ENCODE data around the gene SBNO1.
"Not testable (repeated sequence)": the region's sequence is repeated elsewhere in the genome, so short reads cannot be mapped to it uniquely, and the experiment has no call there.

Gene SBNO1

DNA sequence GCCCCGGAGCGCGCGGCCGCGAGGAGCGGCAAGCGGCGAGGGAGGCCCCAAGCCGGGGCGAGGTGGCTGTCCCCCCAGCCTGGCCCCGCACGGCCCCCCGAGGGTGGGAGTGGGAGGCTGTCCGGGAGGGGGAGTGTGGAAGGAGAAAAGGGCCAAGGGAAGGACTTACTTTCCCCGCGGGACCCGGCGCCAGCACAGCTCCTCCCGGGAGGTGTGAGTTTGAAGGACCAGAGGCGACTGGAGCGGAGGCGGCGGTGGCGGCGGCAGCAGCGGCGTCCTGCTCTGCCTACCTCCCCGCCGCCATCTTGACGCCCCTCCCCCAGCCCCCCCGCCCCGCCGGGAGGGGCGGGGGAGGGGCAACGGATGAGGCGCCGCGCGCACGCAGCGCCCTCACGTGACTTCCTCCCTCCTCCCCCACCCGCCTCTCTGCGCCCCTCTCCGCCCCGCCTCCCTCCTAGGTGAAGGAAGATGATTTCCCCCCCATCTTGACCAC is at the start of gene SBNO1:
Gene SBNO1, minus strand, starts transcription at position 316 of the 493 bp plus-strand sequence. CDS start 14,406 bp downstream, outside the sequence.
- no peak for FAIRE-seq

DNA sequence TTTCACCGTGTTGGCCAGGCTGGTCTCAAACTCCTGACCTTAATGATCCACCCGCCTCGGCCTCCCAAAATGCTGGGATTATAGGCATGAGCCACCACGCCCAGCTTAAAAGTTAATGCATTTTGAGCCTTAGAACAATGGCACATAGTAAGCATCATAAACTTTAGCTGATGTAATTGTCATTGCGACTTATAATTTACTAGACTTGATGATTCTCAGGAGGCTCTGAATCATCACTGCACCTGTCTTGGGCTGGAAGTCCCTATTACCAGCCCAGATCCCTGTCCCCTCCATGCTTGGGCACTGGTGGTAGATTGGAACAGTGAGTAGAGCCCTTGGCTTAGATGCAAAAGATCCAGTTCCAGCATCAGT is 45.4 kb upstream of the SBNO1 start:
- no peak for FAIRE-seq

DNA sequence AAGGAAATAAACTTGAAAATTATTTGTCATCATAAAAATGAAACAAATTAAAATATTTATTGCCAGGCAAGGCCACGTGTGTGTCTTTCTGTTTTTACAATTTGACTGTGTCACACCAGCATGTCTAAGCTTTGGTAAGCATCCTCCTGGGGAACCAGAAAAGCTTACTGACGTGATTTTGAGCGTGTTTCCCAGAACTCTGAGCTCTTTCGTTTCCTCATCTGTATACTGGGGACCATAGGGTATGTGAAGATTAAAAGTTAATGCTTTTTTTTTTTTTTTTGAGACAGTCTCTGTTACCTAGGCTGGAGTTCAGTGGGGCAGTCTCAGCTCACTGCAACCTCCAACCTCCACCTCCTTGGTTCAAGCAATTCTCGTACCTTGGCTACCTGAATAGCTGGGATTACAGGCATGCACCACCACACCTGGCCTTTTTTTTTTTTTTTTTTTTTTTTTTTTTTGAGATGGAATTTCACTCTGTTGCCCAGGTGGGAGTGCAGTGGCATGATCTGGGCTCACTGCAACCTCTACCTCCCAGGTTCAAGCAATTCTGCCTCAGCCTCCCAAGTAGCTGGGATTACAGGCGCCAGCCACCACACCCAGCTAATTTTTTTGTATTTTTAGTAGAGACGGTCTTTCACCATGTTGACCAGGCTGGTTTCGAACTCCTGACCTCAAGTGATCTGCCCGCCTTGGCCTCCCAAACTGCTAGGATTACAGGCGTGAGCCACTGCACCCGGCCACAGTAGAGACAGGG is 44.8 kb upstream of the SBNO1 start:
- FAIRE-seq = not testable (repeated sequence)

DNA sequence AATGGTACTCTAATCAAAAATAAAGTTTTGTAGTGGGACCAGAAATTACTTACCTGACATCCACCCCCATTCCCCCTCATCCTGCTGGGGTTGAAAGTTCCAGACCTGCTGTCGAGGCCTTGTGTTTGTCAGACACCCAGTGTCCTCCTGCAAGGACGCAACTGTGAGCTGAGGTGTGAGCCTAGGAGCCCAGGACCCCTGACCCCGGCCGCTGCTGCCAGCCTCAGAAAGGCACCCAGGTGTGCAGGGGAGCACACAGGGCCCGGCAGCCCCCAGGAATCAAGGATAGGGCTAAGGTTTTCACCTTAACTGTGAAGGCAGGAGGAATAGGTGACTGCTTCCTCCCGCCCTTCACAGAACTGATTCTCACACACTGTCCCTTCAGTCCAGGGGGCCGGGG is 44.0 kb upstream of the SBNO1 start:
- not testable (repeated sequence) for FAIRE-seq

DNA sequence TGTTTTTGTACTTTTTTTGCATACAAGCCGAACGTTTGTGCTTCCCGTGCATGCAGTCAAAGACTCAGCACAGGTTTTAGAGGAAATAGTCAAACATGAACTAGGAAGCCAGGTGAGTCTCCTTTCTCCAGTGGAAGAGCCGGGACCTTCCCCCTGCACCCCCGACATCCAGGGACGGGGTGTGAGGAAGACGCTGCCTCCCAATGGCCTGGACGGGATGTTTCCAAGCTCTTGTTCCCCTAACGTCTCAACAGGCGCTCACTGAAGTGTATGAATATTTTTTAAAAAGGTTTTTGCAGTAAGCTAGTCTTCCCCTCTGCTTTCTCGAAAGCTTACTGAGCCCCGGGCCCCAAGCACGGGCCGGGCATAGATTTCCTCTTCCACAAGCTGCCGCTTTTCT is 43.3 kb upstream of the SBNO1 start:
- not testable (repeated sequence) for FAIRE-seq

DNA sequence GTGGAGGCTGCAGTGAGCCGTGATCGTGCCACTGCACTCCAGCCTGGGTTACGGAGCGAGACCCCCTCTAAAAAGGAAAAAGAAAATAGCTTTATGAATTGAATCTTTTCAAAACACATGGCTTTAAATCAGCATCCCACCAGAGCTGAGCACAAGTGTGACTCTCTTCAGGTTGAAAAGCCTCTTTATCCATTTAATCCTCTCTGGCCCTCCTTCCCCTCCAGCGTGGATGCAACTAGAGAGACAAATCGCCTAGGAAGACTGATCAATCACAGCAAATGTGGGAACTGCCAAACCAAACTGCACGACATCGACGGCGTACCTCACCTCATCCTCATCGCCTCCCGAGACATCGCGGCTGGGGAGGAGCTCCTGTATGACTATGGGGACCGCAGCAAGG is 42.6 kb upstream of the SBNO1 start:
- not testable (repeated sequence) for FAIRE-seq

DNA sequence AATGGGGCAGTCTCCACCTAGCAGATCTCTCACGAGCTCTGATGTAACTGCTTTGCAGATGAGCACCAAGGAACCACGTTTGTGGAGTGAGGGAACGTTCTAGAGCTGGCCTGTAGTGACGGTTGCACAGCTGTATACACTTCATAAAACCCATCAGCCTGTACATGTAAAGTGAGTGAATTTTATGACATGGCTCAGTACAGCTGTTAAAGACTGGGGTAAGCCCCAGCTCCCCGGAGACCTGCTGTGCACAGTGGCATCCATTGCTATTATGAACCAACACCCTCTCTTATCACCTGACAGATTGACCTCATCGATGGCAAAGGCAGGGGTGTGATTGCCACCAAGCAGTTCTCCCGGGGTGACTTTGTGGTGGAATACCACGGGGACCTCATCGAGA is 39.9 kb upstream of the SBNO1 start:
- no peak for FAIRE-seq

DNA sequence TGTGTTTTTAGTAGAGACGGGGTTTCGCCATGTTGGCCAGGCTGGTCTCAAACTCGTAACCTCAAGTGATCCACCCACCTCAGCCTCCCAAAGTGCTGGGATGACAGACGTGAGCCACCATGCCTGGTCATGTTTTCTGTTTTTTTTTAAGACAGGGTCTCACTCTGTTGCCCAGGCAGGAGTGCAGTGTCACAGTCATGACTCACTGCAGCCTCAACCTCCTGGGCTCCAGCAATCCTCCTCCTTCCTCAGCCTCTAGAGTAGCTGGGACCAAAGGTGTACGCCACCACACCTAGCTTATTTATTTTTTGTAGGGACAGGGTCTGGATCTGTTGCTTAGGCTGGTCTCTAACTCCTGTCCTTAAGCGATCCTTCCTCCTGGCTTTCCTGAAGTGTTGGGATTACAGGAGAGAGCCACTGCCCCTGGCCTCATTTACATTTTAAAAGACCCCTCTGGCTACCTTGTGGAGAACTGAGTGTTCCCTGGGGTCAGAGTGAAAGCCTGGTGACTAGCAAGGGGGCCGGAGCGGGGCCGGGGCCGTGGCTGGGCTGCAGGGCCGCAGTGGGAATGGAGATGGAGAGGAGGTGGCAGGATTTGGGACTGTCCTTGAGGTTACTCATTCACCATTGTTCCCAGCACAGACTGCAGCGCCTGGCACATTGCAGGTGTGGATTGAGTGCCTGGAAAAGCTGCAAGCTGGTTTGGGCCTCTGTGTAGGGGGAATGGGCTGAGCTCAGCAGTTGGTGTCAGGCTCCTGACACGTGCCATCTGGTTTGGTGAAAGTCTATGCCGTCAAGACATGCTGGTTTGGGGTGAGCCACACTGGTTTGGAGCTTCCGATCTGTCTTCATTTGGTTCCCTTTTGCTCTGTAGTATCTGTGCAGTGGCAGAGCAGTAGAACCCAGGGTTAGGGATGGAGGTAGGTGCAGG is 37.4 kb upstream of the SBNO1 start:
- no peak for FAIRE-seq

DNA sequence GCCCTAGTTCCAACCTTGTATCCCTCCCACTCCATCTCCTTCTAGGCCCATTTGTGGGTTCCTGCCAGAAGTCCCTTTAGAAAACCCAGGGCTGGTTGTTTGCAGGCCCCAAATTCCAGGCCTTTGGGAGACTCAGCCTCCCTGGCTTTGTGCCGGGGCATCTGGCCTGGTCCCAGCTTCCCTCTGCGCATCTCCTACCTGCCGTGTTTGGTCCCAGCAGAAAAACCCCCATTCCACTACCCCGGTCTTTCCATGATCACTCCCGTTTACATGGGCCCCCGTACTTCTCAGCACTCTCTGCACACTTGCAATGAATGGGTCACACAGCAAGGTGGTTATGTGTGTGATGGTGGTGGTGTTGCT is 34.6 kb upstream of the SBNO1 start:
- FAIRE-seq = no peak

DNA sequence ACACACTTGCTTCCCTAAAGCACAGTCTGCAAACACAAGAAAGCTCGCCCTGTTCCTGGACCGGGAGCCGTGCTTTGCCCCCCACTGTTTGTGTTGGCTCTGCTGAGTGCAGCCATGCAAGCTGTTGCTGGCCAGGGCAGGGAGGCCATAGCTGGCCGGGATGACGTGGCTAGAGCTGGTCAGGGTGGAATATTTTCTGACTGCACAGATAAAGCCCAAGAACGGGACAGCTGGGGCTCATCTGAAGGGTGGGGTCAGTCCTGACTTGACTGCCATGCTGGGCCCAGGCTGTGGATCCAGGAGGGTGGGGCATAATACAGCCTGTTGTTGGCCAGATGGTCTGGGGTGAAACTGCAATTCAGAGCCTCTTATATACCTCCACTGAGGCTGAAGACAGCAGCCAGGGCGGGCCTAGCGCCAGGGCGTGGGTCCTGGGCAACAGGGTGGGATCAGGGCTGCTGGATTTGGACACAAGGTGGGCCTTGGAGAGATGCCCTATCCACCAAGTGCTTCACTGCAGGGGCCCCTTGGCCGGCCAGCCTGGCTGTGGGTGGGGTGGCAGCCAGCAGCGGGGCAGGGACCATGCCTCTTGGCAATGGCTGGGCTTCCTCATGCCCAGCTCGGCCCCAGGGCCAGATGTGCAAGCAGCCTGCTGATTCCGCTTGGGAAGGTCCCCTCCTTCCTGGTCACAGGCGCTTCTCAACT is 34.1 kb upstream of the SBNO1 start:
- FAIRE-seq = no peak

DNA sequence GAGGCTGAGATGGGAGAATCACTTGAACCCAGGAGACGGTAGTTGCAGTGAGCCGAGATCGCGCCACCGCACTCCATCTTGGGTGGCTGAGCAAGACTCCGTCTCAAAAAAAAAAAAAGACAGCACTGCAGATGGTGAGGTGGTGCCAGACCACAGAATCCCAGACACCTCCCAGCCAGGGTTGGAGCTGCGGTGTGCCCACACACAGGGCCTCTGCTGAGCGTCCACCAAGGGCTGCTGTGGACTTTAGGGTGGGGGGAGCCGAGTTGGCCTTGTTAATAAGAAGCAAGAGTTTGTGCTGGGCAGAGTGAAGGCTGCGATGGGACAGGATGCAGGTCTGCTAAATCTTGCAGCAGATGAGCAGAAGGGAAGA is 33.5 kb upstream of the SBNO1 start:
- no peak for FAIRE-seq

DNA sequence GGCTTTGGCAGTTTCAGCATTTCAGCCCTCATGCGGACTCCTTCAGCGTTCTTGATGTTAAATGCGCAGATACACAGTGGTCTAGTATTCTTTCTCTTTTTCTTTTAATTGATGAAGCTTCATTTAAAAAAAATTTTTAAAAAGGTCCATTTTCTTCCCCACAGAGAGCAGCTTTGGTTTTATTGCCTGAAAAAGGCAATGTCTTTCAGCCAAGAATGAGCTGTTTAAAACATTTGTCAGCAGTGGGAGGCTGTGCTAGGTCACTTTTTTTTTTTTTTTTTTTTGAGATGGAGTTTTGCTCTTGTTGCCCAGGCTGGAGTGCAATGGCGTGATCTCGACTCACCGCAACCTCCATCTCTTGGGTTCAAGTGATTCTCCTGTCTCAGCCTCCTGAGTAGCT is 32.8 kb upstream of the SBNO1 start:
- FAIRE-seq = no peak

DNA sequence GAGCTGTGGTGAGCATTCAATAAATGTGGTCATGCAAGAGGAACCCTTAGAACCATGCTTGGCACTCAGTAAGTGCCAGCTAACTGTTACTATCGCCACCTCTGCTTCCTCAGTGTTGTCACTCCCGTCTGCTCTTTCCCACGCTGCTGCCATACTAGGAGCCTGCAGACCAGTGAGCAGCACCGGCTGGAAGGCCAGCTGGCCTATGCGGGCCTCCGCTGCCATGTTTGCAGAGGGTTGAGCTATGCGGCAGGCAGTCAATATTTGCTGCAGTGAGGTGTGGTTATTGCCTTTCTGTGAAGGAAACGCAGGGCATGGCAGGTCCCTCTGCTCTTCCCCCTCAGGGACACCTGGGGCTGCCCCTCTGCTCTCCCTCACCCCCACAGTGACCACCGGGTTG is 32.3 kb upstream of the SBNO1 start:
- no peak for FAIRE-seq

DNA sequence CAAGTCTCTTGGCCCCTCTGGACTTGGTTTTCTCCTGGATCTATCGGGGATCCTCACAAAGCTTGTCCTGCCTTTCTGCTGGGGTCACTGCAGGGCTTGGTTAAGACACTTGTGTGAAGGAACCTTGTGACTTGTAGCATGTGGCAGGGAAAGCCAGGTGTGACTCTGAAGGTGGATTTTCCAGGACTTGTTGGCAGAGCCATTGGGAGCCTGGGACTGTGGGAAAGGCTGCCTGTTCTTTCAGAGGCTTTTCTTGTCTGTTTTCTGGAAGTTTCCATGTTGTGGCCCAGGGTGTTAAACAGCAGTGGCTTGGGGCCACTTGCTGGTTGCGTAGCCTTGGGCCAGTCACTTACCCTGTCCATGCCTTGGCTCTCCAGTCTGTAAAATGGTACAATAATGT is 31.9 kb upstream of the SBNO1 start:
- FAIRE-seq = no peak

DNA sequence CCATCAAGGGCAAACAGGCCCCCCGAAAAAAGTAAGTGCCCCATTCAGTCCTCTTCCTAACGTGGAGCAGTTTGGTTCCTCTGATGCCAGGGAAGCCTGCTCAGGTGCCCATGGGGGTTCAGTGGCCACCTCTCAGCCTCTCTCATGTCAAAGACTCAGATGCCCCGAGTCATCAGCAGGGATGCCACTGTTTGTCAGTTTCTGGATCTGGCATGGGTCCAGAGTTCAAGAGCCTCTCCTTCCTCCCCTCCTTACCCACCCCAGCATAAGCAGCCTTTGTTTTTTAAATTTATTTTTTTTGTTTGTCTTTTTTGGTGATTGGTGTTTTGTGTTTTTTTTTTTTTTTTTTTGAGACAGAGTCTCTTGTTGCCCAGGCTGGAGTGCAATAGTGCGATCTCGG is 30.6 kb upstream of the SBNO1 start:
- no peak for FAIRE-seq

DNA sequence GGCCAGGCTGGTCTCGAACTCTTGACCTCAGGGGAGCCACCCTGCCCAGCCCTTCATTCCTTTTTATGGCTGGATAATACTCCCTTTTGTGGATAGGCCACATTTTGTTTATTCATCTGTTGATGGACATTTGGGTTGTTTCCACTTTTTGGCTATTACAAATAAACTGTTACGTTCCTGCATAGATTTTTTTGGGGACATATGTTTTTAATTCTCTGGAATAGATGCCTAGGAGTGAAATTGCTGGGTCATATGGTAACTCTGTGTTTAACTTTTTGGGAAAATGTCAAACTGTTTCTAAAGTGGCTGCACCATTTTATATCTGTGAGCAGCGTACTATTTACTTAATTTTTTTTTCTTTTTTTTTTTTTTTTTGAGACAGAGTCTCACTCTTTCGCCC is 29.1 kb upstream of the SBNO1 start:
- FAIRE-seq = no peak

DNA sequence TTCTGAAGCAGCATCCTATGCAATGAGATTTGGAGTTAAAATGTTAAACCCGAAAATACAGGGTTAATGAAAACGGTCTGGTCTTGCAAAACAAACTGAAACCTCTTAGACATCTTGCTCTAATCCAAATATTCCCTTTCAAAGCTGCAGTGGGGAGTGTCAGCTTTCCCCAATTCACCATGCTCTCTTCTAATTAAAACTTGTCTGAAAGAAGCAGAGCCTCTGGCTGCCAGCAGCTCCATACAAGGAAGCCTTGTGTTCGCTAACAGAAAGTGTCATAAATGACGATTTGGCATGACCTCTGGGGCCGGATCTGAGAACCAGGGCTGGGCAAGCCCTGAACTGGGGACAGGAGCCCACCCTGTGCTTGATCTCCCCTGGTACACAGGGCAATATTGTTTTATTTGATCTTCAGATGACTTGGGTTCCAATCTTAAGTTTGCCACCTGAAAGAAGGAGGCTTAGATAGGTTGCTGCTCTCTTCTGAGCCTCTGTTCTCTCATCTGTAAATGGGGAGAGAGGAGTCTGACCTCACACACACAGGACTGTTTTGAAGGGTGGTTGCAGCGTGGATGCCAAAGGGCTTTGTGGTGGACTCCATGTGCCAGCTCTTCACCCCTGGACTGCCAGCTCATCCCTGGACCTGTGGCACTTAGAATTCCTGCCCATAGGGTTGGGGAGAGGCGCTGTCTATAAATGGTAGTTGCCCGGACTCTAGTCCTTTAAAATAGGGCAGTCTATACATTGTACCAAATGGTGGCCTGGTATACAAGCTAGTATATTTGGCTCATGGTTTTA is 27.1 kb upstream of the SBNO1 start:
- FAIRE-seq = no peak

DNA sequence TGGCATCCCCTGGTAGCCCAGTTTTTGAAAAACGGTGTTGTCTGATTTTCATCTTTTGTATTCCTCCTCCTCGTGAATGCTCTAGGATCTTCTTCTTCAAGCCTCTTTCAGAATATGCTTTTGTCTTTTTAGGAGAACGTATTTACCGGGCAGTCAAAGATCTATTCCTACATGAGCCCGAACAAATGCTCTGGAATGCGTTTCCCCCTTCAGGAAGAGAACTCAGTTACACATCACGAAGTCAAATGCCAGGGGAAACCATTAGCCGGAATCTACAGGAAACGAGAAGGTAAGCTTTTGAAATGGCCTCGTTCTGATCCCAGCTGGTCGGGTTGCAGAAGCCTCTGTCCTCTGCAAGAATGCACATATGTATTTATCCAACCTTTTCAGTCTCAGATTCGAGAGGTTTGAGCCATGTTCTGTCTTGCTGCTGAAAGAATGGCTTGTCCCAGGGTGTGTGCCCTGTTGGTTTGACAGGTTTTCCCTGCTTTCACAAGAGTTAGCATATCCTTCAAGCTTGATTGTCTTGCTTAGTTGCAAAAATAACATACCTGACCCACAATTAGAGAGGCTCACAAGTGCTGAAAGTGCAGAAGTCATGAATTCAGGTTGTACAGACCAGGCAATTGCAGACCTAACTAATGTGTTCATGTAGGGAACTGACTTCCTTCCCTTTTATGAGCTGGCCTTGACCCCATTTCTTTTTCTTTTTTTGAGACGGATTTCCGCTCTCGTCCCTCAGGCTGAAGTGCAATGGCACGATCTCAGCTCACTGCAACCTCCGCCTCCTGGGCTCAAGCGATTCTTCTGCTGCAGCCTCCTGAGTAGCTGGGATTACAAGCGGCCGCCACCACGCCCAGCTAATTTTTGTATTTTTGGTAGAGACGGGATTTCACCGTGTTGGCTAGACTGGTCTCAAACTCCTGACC is 26.1 kb upstream of the SBNO1 start:
- FAIRE-seq = no peak

DNA sequence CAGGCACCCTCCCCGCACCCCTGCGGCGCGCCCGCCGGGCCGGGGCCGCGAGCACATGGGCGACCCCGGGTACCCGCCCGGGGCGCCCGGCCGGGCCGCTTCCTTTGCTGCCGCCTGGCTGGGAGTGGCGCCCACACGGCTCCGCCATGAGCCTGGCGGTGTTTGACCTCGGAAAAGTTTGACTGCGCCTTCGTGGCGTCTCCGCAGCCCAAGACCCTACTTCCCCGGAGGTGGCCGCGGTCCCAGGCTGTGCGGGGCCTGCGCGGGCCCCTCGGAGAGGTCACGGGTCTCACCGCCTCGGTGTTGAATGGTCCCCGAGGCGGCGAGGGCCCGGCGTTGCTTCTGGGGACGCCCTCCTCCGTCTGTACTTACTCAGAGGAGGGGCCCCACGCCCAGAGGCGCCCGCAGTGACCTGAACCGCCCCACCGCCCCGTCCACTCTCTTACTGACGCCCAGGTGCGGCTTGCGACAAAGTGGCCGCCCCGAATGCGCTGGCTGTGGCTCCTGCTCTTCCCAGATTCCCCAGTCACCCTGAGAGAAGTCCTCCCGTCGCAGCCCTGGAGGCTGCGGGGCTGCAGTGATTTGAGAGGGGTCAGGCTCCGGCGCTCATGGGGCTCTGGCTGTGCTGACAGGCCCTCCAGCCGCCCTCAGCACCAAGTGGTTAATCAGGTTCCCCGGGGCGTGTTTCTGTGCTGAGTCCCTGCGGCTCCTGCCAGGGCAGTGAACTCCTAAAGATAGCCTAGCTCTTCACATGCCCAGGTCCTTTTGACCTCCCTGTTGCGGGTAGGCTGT is 25.1 kb upstream of the SBNO1 start:
- no peak for FAIRE-seq

DNA sequence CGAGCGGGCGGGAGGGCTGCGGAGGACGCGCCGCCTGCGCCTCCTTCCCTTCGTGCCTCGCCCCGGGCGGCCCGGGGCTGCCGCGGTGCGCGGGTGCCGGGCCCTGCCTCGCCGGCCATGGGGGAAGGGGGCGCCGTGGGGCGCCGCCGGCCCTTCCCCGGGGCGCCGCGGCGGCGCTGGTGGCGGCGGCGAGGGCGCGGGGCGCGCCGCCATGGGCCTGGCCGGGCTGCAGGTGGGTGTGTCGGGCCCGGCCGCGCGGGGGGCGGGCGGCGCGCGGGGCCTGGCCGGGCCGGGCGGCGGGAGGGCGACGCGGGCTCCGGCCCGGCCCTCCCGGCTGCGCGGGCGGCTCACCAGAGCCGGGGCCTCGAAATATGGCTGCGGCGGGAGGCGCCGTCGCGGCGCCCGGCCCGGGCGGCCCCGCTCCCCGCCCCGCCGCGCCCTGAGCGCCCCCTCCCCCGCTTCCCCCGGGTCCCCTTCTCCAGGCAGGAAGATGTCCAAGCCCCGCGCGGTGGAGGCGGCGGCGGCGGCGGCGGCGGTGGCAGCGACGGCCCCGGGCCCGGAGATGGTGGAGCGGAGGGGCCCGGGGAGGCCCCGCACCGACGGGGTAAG is 24.4 kb upstream of the SBNO1 start:
- FAIRE-seq = no peak

Data from A204.1 (cell line).